ENCODE data around the gene DPM1.
A peak's percentile ranks its signal among the peaks of the same experiment; 100 is the strongest.
"Not testable (repeated sequence)": the region's sequence is repeated elsewhere in the genome, so short reads cannot be mapped to it uniquely, and the experiment has no call there.

The DPM1 gene

DNA sequence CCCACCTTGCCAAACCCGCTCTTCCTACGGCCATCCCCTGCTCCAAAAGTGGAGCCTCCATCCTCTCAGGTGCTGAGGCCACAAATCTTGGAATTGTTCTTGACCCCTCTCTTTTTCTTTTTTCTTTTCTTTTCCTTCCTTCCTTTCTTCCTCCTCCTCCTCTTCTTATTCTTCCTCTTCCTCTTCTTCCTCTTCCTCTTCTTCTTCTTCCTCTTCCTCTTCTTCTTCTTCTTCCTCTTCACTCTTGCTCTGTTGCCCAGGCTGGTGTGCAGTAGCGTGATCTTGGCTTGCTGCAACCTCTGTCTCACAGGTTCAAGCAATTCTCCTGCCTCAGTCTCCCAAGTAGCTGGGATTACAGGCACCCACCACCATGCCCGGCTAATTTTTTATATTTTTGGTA is 20.2 kb upstream of the DPM1 start:
- DNase-seq: not testable (repeated sequence)

DNA sequence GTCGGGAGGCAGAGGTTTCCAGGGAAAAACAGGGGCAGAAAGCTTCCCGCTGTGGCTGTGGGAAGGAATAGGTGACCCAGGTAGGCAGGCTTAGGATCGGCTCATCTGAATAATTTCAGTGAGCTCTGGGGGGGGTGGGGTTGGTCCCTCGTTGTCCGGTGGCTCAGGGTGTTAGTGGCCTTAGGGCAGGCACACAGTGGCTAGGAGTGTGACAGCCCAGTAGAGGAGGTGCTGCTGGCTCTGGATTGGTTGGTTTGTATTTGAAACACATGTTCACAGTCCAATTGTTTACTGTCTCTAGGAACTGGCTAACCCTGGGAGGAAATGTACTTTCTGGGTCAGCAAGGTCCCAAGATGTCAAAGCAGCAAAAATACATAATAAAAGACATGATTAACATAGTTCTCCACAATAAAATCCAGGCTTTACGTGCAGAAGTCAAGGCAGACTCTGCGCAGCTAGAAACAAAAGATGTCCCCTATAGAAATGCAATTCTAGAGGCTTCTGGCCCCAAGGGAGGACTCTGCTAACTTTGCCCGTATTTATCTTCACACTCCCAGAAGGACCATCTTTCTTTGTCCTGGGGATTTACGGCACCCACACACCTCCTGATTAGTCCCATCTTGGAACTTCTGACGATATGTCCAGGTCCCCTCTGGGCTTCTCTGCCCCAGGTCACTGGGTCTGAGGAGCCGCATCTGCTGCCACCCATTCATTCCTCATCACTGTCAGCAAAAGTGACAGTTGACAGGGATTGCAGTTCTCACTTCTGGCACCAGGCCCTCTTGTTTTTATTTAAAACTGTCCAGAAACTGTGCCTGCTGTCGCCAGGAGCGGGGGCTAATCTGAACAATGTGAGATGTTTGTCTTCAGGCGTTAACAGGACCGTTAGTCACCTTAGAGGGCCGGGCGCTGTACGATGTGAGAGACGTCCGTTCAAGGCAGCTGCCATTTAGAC is 19.0 kb upstream of the DPM1 start:
- DNase-seq: no peak

DNA sequence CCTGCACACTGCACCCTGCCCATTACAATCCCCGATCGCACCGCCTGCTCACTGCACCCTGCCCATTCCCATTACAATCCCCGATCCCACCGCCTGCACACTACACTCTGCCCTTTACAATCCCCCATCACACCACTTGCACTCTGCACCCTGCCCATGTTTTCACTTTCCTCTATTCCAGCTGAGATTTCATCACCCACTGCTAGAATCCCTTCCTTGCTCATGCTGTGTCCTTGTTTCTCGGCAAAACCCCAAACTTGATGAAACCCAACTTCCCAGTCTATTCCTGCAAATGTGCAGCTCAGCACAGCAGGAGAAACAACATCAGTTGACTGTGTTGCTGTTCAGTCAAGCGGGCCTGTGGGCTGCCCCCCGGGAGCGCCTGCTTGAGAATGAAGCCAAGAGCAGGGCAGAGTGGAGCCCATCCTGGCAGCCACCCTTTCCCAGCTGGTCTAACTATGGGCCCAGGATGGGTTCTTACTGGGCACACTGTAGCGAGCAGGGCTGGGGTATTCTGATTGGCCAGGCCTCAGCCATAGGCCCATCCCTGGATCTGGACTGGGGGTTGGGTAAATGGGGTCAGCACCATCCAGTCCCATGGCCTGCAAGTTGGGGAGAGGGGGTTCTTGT is 17.5 kb upstream of the DPM1 start:
- DNase-seq: no peak

DNA sequence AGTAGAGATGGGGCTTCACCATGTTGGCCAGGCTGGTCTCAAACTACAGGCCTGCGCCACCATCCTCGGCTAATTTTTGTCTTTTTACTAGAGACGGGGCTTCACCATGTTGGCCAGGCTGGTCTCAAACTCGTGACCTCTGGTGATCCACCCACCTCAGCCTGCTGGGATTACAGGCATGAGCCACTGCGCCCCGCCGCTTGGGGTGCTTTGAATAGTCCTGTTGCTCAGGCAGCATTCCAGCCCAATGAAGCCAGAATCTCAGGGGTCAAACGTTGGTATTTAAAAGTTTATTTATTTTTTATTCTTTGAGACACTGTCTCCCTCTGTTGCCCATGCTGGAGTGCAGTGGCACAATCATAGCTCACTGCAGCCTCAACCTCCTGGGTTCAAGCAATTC is 11.6 kb upstream of the DPM1 start:
- no peak for DNase-seq

DNA sequence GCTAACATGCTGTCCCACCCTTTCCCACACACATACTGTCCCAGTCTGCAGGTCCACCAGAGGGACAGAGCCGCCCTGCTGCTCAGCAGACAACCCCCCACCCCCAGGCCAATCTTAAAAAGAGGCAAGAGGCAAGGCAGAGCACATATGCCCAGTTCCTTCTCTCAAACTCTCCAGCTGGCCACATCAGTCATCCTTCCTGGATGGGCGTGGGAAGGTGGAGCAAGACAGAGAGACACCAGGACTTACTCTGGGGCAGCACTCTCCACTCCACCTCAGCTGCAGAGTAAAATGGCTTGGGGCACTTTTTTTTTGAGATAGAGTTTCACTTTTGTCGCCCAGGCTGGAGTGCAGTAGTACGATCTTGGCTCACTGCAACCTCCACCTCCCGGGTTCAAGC is 11.1 kb upstream of the DPM1 start:
- DNase-seq: no peak

DNA sequence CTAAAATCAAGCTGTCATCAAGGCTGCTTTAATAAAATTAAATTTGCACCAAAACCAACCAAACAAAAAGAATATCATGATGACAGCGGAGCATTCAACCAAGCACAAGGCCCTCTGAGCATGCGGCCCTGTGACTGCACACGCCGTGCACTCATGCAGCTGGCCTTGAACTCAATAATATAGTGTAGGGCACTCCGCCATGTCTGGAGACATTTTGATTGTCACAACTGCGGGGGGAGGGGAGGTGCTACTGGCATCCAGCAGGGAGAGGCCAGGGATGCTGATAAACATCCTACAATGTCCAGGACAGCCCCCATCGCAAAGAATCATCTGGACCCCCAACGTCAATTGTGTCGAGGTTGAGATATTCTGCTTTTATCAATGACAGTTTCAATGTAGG is 10.0 kb upstream of the DPM1 start:
- no peak for DNase-seq

DNA sequence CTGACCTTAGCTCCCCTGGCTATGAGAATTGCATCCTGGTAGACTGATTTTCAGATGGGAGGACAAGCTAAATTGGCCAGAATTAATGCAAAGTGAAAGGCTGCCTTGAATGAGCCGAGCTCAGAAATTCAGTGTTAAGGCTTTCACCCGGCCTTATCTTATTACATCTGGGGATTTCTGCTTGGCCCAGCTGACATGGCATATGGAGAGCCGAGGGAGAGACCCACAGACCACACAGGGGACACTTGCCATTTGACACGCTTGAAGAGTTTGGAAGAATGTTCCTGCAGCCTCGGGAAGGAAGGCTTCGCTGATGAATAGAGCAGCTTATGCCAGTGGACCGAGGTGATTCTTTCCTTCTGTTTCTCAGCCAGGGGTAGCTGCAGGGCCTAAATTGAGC is 9.3 kb upstream of the DPM1 start:
- no peak for DNase-seq

DNA sequence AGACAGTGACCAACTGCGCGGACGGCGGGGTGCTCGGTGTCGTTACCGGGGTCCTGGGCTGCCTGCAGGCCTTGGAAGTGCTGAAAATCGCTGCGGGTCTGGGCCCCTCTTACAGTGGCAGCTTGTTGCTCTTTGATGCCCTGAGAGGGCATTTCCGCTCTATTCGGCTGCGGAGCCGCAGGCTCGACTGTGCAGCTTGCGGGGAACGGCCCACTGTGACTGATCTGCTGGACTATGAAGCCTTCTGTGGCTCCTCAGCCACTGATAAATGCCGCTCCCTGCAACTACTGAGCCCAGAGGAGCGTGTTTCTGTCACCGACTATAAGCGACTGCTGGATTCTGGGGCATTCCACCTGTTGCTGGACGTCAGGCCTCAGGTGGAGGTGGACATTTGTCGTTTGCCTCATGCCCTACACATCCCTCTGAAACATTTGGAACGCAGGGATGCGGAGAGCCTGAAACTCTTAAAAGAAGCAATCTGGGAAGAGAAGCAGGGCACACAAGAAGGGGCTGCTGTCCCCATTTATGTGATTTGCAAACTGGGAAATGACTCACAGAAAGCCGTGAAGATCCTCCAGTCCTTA is 1.3 kb upstream of the DPM1 start:
- DNase-seq: no peak

DNA sequence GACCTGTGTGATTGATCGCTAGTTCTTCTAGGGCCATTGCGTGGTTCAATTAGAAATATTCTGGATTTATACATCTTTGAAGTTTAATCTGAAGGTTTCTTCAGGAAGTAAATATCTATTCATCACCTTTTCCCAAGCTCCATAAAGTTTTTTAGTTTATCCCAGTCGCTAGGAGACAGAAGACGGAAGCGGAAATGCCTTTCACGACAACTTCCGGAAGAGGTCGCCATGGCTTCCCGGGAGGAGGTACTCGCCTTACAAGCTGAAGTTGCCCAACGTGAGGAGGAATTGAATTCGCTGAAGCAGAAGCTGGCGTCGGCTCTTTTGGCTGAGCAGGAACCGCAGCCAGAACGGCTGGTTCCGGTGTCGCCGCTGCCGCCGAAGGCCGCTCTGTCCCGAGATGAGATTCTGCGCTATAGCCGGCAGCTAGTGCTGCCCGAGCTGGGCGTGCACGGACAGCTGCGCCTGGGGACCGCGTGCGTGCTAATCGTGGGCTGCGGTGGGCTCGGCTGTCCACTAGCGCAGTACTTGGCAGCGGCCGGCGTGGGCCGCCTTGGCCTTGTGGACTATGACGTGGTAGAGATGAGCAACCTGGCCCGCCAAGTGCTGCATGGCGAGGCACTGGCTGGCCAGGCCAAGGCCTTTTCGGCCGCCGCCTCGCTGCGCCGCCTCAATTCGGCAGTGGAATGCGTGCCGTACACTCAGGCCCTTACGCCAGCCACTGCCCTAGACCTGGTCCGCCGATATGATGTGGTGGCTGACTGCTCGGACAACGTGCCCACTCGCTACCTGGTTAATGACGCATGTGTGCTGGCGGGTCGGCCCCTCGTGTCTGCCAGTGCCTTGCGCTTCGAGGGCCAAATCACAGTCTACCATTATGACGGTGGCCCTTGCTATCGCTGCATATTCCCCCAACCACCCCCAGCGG is 547 bp upstream of the DPM1 start, which contains the start of gene MOCS3:
MOCS3 (plus strand) TSS at position 204 of the 928 bp plus-strand sequence; CDS start at position 229, 25 bp downstream.
- peak; percentile 97 for DNase-seq

DNA sequence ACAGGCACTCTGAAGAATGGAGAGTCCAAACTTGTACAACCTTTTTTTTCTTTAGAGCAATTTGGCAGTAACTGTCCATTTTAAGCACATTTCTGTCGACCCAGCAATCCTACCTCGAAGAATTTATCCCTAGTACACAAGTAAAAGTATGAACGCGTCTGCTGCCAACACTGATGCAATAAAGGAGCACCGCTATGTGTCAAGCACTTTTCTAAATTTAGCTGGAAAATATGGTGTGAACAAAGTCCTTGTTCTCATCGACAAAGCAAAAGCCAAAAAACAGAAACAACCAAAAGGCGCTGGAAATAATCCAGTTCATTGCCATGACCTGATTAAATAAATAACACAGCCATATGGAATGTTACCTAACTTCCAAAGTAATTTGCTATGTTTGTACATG is 1.1 kb downstream of the DPM1 start:
- DNase-seq: peak; percentile 8

DNA sequence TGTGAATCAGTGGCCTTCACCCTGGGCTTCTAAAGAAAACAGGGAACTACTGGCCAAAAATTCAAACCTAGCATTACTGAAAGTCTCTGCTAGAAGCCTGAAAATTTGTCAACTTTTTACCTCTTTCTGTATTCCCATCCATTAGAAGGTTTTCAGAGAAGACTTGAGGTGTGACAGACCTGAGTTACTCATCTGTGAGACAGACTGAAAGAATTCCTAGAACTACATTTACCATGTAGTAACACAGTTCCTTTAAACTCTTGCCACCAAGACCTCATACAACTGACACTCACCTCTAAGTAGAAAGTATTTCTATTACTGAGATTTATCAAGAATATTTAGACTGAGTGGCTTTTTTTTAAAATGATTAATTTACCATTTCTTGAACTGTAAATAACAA is 4.5 kb downstream of the DPM1 start:
- no peak for DNase-seq

DNA sequence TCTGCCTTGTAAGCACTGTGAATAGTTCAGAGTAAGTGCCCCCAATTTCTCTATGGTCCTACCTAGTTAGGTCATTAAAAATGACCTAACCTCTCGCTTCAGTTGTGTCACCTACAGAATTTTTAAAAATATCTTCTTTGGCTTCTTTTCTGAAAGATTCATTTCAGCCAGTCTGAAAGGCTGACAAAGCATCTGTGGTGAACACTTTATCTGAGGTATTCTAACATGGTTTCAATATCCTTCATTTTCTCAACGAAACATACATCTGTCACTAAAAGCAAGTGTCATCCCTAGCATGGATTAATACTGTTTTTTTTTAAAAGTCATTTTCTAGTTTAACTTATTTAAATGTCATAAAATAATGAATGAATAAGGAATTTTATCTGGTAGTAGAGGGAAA is 5.1 kb downstream of the DPM1 start:
- no peak for DNase-seq

DNA sequence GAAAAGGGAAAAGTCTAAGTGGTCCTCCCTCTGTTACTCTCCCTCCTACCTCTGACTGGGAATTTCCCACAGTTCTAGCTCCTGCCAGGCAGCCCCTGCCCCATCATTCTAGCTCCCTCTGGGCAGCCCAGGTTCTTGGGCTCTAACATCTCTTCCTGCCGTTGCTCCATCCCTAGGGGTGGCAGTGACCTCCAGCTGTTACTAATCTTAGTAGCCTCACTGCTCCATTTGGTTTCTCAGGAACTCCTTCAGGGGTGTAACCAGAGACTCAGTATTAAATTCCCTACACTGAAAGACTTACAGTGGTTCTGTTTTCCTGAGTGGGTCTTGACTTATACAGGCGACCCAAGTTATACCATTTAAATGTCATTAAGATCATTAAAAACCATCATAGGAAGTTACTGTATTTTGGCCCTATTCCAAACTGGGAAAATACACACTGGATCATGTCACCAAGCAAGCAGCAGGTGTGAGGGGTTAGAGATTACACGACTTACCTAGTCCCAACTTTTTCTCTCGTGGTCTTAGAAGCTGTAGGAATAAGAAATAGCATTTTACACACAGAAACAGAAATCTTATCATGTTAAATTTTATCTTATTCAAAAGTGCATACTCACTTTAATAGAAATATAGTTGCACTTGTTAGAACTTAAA is 10.1 kb downstream of the DPM1 start:
- DNase-seq: no peak

DNA sequence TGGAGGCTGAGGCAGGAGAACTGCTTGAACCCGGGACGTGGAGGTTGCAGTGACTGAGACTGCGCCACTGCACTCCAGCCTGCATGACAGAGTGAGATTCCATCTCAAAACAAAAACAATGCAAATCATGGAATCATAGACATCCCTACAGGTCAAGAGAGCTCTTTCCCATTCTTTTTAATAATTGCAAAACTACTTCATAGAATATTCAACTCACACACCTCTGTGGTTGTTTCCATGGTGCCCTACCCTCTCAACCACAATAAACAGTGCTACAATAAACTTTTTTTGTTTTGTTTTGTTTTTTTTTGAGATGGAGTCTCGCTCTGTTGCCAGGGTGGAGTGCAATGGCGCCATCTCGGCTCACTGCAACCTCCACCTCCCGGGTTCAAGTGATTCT is 15.3 kb downstream of the DPM1 start:
- no peak for DNase-seq

DNA sequence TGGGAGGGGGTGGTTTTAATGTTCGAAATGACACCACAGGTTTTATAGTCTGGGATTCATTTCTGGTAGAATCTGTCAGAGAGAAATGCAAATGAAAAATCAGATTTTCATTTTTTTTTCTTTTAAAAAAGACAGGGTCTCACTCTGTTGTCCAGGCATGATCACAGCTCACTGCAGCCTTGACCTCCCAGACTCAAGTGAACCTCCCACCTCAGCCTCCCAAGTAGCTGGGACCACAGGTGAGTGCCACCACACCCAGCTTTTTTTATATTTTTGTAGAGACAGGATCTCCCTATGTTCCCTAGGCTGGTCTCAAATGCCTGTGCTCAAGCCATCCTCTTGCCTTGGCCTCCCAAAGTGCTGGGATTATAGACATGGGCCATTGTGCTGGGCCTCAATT is 24.7 kb downstream of the DPM1 start:
- no peak for DNase-seq

DNA sequence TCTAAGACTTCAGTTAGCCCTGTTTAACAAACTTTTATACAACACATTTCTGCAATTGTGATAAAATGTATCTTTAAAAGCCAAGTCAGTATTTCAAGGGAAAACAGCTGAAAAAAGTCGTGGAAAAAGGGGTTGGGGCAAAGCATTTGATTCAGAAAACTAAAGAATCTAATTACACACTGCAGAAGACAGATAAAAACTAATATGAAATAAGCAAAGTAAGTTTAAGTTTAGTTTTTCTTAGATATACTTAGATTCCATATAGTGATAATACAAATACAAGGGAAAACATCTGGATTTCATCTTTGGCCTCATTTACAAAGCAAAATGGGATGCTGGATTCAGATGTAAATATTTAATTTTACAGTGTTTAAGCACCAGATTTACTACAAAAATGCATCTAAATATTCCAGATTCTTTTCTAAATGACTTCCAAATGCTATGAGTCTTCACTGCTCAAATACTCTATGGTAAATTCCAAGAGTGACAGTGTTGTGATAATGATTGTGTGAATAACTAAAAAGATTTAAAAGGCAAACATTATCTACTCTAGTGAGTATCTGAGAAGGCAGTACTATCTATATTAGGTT is 25.5 kb downstream of the DPM1 start:
- DNase-seq: no peak

DNA sequence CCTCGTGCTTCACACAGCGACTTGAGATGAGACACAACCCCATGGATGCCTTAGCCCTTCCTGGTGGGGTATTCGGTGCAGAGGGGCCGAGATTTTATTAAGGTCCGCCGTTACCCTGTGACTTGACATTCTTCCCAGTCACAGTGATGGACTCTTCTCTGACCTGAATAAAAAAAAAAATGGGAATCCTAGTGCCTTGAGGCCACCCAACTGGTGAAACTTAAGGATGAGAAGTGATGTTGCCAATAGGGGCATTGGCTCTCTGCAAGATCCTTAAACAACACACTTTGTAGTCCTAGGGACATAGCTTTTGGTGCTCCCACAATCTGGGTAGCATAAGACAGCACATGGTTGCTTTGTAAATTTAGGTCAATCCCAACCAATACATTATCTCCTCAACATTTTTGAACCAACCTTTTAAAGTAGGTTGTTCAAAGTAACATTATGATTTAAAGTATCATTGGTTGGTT is 26.3 kb downstream of the DPM1 start:
- no peak for DNase-seq

DNA sequence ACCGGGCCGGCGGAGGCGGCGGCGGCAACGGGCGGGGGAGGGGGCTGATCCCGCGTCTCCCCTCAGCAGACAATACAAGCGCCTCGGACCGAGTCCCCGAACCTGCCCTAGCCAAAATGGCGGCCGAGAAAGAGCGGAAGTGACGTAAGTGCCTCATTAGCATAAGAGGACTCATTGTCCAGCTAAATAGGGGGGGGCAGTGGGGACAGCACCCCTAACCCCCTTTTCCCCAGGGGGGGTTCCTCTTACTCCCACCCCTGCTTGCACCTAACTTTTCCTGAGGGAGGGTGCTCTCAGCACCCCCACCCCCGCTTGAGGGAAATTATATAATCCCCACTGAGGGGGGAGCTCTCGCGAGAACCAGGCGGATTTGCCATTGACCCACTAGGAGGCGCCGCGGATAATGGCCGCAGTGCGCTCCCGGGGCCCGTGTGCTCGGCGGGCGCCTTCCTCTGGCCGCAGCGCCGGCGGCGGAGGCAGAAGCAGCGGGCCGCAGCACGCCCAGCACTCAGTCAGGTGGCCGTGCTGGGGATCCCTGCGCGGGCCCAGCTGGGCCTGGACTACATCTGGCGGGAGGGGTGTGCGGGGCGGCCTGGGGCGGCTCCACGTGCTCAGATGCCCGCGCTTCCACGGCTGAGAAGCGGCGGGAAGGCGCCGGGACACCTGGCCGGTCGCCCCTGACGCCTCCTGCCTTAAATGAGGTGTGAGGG is 26.9 kb downstream of the DPM1 start, which contains the start of gene ADNP:
ADNP (minus strand) TSS at position 132 of the 710 bp plus-strand sequence. CDS start 27,441 bp downstream, outside the sequence.
- peak; percentile 96 for DNase-seq

DNA sequence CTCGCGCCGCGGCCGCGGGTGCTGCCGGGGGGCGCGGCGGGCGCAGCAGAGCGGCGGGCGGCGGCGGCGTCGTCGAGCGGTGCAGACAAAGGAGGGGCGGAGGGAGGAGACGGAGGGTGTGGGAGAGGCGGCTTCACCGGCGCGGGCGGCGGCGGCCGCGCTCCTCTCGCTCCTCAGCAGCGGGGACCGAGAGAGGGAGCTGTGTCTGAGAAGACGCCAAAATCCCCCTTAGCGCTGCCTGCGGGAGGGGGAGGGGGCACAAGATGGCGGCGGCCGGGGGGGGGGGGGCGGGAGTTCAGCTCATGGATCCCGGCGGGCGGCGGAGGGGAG is 27.4 kb downstream of the DPM1 start:
- no peak for DNase-seq

DNA sequence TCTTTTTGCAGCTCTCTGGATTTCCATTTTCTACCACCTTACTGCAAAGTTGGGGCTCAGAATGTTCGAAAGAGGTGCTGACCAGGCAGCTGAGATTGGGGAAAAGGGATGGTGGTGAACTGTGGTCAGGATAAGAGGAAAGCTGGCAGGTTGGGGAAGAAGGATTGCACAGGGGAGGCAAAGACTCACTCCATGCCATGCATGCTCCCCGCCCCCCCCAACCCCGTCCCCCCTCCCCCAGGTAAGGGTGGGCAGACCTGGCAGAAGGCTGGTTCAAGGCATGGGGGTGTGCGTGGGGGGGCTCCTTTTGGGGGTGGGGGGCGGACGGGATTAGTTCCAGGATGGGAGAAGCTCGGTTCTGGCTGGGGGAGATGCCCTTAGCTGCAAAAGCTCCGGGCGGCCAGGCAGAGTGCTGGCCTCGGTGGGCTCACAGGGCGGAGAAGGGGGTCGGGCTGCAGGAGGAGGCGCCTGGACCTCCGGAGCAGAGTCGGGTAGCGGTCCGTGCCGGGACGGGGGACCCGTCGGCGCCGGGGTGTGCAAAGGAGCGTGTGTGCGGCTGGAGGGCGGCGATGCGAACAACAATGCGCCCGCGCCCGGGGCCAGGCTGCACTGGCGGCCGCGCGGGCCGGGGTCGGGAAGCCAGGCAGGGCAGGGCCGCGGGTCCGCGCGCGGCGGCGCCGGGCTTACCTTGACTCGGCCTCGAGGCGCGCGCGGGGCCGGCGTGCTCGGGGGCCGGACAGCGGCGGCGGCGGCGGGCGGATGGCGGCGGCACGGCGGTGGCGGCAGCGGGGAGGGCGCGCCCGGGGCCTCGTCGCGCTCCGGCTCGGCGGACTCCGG is 28.0 kb downstream of the DPM1 start:
- DNase-seq: peak; percentile 42
